Activated CD4-positive, alpha-beta T cell treated with anti-CD3 and anti-CD28 coated beads, Interleukin-2, amount 50 U/mL, for 4 hours (primary cell): ENCODE measurements around the gene OGG1.
"Not testable (repeated sequence)": the region's sequence is repeated elsewhere in the genome, so short reads cannot be mapped to it uniquely, and the experiment has no call there.

Experiments used
- DNase-seq, 2 experiments: peaks; one replicate each; pipeline ENCODE4 v3.0.0-alpha.2; 2020

Gene OGG1

DNA sequence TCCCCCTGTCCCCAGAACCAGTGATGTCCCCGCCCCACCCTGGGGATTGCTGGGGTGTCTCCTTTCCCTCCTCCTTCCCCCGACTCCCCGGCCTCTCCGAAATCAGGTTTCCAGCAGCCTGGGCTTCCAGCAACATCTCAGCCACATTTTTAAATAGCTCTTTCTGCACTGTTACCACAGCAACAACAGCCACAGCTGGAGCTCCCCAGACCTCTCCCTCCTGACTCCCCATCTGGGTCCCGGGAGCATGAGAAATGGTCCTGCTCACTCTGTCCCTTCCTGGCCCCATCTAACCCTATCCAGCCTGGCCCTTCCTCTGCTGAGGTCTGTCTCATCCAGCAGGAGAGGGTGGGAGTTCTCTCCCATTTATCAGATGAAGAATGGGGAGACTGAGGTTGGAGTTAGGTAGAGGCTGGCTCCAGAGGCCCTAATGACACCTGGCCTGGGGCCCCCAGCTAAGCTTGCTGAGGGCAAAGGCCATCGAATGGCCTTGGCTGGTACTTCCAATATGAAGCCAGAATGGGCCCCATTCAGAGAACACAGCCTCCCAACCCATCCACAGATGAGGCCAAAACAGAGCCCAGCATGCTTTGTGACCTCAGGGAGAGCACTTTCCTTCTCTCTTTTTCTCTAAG, 18.5 kb downstream of the OGG1 start:
- no peak for DNase-seq

DNA sequence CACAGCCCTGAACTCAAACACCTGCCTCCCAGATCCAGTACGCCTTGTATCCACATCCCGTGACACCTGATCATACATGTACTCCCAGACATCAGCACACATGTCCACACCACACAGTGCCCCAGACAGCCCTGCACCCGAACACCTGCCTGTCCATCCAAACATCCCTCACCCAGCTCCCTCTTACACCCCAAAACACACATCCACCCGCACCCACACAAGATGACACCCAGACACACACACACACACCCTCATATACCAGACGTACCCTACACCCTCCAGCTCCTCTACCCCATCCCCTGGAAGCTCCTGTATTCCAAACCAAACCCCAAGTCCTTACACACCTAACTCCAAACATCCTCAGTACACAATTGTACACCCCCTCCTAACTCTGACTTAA, 19.3 kb downstream of the OGG1 start:
- no peak for DNase-seq

DNA sequence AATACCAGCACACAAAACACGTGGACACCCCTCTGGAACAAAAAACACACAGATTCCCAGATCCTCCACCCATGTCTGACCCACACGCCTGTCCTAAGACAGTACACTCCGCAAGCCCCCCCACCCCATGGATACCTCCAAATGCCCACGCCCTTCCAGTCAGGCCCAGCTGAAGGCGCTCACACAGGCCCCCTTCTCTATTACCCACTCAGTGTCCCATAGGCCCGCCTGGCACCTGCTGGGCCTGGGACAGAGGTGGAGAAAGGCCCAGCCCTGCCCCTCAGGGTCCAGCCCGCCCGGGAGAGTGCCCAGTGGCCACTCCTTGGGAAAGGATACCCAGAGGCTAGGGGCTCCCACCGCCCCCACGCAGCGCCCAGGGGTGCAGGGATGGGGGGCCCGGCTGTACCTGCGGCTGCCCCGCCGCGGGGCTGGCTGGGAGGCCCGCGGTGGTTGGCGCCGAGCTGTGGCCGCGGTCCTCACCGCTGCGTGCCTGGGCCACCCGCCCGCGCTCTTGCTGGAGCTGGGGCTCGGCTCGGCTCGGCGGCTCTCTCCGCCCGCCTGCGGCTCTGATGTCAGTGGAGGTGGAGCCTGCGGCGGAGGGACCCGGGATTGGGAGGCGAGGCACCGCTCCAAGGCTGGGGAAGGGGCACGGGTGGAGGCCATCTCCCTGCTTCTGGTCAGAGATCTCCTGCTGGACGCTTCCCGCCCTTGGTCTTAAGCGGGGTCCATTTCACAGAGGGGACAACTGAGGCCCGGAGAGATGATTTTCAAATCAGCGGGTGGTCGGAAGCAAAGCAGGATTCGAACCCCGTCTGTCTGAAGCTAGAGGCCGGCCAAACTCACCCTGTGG, 19.9 kb downstream of the OGG1 start, which contains the start of gene CAMK1:
CAMK1 (minus strand) TSS at position 522 of the 850 bp plus-strand sequence. CDS start 2,198 bp downstream, outside the sequence.
- peak; percentile 44 to 51 for DNase-seq

DNA sequence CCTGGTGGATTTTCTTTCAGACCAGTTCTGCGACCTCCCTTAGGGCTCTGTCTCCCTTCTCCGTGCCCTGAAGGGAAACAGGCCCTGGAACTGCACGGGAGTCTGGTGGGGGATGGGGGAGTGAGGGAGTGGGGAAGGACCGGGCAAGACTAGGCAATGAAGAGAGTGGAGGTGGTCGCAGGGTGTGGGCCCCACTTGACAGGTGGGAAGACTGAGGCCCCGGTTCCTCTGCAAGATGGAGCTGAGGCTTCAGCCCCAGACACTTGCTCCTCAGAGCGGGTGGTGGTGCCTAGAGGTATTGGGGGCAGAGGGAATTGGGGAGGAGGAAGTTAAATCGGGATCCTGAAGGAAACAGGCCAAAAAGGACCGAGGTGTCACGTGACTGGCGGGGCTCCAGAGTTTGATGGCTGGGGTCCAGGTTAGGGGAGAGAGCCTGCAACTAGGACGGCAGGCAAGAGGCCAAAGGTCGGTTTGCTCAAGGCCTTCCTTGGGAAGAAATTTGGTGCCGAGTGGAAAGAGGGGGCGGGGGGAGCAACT, 20.6 kb downstream of the OGG1 start:
- DNase-seq: no peak

DNA sequence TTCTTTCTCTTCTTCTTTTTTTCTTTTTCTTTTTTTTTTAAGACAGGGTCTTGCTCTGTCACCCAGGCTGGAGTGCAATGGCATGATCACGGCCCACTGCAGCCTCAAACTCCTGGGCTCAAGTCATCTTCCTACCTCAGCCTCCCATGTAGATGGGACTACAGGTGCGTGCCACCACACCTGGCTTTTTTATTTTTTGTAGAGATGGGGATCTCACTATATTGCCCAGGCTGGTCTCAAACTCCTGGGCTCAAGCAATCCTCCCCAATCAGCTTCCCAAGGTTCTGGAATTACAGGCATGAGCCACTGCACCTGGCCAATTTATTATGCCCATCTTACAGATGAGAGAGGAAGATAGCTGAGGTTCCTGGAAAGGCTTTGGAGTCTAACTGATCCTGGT, 21.3 kb downstream of the OGG1 start:
- DNase-seq: not testable (repeated sequence)

DNA sequence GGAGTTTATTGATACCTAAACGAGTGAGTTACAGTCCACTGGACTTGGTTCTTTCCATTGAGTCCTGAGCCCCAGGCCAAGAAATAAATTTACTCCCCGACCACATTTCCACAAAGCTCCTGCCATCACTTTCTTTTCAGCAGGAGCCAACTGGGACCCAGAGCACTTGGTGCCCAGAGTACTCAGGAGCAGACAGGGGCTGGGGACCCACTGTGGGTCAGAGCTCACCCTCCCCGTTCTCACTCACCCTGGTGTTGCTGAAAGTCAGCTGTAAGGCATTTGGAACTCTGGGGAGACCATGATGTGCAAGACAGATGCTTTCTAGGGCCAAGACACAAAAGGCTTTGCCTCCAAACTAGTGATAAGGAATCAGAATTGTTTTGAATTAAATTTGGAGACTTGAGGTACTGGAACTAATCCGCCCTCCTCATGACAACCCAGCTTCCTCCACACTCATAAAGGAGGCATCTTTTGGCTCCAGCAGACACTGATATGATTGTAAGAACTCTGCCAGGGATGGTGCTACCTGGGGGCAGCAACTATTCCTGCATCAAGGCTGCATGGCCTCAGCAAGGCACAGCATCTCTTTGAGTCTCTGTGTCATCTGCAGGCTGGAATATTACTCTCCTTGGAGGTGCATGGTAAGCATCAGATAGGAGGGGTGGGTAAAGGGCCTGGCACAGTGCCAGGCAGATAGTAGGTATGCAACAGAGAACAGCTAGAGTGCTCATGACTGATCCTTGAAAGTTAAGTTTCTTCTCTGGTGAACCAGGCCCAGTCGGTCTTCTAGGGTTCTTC, 27.3 kb downstream of the OGG1 start:
- no peak for DNase-seq

DNA sequence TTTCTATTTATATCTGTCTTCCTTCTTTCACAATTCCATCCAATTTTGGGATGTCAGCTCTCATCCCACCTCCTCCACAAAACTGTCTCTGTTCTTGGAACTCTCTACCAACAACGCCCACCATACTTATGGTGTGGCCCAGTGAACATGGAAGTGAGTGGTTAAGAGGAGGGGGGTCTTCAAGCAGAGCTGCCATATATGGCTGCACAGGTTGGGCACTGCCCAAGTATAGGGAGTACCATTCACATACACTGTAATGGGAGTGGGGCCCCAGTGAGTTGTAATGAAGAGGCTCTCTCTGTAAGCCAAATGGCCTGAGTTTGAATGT, 27.9 kb downstream of the OGG1 start:
- no peak for DNase-seq

DNA sequence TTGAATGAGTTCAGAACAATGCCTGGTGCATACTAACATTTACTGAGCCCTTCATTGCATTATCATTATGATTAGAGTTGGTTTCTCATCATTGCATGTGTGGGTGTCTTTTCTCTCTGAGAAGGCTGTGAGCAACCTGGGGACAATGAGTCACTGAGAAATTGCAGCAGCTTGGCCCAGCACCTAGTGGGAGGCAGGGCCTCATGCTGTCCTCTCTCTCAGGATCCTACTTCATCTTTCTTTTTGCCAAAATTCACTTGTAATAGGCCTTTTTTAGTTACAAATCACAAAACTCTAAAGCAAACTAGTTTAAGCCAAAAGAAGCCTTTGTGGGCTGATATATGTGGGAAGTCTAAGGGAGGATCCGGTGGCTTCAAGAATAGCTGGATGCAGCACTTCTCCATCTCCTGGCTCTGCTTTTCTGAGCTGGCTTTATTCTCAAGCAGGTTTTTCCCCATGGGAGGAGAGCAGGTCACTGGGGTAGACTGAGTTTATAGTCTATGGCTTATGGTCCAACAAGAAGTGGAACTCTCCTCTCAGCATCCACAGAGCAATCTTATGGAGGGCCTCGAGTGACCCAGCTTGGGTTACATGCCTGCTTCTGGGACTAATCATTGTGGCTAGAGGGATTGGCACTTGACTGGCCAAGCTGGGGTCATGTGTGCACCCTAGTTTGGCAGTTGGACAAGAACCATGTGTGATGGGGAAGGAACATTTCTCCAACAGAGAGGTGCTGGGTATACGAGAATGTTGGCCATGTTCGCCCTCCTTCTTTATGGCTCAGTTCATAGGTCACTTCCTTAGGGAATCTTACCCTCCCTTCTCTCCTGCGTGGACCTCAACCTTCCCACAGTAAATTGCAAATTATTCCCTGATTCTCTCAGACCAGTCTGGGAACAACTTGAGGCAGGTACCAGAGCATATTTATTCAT, 28.7 kb downstream of the OGG1 start:
- peak; percentile 31 to 54 for DNase-seq

DNA sequence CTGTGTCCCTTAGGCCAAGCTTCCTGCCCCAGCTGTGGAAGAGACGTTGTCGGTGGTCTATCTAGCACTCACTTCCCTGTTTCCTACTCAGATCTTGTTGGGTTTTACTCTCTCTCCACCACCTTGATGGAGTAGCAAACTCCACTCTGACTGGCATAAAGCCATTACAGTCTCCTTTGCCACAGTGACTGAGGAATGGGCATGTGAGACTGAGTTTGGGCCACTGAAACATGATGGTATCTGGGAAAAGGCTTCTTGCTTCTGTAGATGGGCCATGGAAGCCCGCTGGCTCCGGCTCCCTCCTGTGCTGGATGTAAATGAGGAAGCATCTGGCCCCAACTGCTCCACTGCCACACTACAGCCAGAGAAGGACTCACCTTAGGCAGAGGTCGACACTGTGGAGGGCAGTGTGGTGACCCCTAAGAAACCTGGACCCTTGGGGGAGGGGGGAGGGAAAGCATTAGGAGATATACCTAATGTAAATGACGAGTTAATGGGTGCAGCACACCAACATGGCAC, 29.4 kb downstream of the OGG1 start:
- no peak for DNase-seq

DNA sequence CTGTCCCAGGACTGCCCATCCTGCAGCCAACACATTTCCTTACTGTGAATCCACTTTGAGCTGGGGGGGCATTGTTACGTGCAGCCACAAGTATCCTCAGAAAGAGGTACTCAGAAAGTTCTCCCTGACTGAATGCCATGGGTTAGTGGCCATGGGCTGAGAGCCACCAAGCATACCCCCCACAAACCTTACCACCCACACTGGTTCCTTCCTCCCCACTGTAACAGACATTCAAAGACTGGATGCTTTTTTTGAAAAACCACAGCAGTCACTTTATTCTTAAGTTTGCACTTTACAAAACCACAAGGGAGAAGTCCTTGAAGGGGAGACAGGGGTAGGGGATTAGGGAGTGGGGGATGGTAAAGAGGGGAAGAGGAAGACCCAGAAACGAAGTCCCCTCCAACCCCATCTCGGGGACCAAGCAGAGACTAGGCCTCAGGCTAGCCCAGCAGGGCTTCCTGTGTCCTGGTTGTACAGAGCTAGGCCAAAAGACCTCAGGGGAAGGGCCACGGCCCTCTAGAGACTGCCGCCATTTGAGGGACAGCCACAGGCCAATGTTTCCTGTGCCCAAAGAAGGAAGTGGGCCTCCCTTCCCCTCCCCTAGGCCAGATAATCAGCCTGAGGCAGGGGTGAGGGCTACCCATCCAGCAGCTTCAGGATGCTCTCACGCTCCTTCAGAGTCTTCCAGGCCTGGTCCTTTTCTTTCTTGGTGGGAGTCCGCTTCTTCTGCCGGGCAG, 30.1 kb downstream of the OGG1 start:
- DNase-seq: no peak

DNA sequence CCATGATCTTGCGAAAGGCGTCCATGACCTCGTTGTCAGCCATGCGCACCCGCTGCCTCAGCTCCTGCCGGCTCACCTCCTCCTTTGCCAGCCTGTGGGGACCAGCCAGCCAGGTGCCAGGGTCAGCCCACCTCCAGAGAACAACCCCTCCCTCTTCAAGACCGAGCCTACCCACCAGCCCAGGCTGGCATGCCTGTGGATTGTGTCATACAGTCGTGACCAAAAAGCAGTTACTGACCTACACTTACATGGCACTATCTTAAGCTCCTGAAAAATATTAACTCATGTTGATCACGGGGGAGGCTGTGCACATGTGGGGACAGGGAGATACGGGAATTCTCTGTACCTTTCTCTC, 30.7 kb downstream of the OGG1 start:
- DNase-seq: no peak

DNA sequence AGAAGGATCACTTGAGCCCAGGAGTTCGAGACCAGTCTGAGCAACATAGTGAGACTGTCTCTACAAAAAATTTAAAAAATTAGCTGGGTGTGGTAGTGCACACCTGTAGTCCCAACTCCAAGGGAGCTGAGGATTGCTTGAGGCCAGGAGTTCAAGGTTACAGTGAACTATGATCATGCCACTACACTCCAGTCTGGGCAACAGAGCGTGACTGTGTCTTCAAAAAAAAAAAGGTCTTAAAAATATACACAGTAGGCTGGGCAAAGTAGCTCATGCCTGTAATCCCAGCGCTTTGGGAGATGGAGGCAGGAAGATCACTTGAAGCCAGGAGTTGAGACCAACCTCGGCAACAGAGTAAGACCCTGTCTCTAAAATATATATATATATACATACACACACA, 31.2 kb downstream of the OGG1 start:
- no peak for DNase-seq

DNA sequence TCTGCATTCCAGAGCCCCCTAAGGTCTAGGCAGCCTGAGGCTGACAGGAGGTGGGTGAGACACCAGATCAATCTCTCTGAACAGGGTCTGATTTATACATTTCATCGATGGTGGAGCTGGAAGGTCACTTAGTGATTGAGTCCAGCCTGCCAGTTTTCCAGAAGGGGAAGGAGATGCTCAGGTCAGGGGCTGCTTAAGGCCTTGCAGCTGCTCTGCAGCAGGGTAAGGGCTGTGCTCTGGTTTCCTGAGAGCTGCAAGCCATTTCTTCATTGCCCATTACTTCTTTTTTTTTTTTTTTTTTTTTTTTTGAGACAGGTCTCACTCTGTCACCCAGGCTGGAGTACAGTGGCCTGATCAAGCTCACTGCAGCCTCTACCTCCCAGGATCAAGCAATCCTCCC, 31.8 kb downstream of the OGG1 start:
- DNase-seq: no peak

DNA sequence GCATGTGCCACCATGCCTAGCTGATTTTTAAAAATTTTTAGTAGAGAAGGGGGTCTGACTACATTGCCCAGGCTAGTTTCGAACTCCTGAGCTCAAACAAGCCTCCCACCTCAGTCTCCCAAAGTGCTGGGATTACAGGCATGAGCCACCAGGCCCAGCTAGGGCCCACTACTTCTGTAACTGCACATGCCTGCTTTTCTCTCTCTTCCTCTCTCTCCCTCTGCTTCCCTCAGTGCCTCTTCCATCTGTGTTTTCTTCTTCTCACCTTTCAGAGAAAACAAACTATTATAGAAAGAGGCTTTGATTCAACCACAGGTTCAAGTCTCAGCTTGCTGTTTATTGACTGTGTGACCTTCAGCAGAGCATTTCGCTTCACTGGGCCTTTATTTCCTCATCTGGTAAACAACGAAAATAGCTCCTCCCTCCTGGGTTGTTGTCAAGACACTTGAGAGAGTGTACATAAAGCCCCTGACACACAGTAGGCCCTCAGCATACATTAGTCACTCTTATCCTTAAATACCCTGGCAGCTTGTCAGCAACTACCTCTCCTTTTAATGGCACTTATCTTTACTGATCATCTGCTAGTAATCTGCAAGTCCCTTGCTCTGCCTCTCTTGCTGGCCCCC, 32.3 kb downstream of the OGG1 start:
- no peak for DNase-seq

DNA sequence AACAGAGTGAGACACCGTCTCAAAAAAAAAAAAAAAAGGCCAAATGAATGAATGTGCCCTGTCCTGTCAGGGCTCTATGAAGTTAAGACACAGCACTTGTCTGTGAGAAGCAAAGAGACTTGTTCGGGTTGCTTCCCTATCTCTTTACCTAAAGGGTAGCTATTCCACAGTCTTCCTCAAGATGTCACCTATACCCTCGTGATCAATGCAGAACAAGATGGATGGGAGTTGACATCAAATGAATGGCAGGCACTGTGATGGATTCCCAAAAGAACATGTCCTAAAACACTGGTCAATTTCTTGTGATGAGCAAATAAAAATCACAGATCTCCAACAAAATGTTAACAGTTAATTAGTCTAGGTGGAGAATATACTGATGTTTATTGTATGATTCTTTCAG, 33.0 kb downstream of the OGG1 start:
- no peak for DNase-seq

DNA sequence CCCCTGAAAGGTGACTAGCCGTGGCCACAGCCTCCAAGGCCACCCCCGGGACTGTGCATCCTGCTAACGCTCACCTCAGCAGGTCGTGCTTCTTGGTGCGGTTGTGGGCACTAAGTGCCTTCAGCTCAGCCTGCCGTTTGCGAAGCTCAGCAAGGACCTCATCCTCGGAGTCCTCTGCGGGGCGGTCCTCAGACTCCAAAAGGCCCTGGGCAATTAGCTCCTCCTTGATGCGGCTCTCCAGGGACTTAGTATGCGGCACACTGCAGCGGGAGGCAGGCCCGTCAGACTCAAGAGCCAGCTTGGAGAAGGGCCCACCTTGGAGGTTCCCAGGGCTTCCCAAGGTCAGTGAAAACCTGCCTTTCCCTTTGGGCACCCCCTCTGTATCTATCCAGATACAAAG, 34.2 kb downstream of the OGG1 start:
- no peak for DNase-seq

DNA sequence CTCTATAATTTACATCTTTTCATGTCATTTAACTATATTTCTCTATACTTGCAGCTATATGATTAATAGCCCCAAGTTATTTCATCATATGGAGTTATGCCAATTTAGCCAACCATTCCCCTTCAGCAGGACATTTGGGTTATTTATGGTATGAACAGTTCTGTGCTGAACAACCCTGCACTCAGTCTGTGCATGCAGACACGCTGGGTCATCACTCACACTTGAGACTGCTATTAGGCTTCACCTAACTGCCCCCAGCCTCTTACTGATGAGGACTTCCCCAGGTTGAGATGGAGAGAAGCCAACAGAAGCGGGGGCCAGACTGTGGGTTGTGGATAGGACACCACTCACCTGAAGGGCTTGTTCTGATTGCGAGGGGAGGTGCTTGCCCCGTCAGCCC, 35.2 kb downstream of the OGG1 start:
- DNase-seq: no peak

DNA sequence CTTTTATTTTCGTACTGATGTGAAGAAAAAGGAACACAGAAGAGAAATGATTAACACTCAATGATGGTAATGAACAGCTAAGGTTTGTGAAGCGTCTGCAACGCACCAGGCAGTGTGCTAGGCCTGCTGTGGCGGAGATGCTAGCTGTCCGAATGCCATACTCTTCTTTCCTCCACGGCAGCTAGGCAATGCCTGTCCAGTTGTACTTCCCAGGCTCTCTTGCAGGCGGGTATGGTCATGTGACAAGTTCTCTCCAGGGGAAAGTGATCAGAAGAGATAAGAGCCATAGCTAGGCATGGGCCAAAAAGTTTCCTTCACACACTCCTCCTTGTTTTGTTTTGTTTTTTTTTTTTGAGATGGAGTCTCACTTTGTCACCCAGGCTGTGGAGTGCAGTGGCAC, 35.9 kb downstream of the OGG1 start:
- DNase-seq: no peak

DNA sequence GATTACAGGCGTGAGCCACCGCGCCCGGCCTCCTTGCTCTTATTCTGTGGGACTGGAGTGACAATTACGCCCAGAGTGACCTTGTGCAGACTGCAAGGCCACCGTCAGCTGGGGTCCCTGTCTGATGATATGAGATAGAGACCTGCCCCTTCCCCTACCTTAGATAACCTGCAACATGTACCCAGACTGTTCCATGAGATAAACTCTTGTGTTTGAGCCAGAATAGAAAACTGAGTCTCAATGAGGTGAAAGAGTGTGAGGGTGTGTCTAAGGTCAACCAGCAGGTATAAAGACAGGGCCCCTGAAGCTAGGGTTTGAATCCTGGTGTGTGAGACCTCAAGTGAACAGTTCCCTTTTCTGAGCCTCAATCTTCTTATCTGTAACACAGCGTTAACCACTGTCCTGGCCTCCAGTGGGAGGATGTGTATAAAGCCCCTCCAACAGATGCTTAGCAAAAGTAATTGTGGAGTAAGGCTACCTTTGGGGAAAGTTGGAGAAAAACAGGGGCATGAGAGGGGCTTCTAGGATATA, 36.5 kb downstream of the OGG1 start:
- DNase-seq: no peak

DNA sequence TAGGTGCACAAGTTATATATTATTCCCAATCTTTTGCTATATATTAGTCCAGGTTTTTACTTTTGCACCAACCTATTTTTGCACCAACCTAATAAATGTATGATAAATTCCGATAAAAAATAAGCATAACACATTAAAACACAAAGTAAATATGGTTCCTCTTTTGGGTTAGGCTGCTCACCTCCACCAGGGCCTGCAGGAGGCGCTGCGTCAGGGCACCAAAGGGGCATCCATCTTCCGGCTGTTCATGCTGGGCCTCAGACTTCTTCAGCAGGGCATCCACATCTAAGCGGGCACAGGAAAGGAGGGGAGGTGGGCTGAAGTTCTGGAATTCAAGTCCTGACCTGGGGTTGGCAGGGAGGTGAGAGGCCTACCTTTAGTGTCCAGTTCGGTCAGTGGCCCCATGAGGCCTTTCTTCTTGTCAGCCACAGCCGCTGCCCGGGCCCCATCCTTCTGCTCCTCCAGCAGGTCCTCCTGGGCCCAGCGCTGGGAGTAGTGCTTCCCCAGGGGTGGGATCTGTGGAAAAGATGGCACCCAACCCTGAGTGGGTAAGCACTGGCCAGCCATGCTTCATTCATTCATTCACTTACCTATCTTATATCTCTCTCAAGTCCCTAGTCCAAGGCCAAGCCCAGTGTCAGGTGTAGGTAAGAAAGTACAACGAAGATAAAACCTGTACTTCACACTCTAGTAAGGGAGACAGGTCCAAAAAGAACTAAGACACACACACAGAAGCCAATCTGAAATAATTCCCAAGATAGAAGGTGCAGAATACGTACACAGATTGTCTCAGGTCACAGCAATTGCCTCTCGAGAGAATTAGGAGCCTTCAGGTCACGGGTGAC, 37.3 kb downstream of the OGG1 start:
- no peak for DNase-seq
